ENCODE measurements around the gene SPPL2B. TPM values are rescaled to one million over a fixed set of nuclear protein-coding genes. Genes with fewer than 3 reads are reported as not detected.

SPPL2B gene
- total RNA-seq, 1 donor from 2014 or later, result 88.7 TPM

DNA sequence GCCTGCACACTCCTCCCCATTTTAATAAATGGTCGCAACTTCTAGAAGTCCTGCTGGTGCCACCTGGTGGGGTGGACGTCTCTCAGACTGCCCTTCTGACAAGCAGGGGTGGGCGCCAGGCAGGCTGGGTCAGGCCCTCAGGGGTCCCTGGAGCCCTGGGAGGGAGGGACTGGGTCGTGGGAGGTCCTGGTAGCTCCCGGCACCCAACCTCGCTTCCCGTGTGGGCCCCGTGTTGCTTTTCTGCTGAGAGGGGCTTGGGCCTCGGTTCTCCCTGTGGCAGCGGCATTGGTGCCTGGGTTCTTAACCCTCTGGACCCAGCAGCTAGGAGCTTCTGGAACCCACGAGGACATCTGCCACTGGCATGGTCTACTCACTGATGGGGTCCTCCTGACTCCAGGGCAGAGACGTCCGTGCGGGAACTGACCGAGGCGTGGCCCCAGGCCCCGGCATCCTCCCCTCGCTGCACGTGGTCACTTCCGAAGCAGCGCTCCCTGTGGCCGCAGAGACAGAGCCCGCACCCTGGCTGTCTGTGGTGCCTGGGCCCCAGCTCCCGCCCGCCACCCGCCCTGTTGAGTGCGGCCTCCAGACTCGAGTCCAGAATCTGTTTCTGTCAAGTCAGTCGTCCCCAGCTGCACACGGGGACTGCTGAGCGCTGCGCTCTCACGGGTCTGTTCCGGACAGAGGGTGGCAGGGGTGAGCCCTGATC is 25.6 kb downstream of the SPPL2B start:
- intact Hi-C loops (cut with micrococcal nuclease), result no loop called here

DNA sequence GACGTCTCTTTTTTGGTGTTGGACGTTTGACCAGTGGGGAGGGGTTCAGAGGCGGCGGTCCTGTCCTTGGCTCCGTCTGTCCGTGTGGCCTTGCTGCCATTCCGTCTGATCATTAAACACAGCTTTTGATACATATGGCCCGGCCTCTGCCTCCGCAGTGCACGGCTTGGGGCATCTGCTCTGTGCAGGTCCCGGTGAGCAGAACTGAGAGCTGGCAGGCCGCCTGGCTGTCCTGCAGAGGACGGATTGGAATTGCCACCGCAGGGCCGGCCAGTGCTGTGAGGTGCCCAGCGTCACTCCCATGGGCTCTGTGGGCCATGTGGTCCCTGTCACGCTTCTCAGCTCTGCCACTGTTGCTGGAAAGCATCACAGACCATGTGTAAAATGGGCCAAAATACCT is 26.2 kb downstream of the SPPL2B start:
- intact Hi-C loops (cut with micrococcal nuclease), result no loop called here

DNA sequence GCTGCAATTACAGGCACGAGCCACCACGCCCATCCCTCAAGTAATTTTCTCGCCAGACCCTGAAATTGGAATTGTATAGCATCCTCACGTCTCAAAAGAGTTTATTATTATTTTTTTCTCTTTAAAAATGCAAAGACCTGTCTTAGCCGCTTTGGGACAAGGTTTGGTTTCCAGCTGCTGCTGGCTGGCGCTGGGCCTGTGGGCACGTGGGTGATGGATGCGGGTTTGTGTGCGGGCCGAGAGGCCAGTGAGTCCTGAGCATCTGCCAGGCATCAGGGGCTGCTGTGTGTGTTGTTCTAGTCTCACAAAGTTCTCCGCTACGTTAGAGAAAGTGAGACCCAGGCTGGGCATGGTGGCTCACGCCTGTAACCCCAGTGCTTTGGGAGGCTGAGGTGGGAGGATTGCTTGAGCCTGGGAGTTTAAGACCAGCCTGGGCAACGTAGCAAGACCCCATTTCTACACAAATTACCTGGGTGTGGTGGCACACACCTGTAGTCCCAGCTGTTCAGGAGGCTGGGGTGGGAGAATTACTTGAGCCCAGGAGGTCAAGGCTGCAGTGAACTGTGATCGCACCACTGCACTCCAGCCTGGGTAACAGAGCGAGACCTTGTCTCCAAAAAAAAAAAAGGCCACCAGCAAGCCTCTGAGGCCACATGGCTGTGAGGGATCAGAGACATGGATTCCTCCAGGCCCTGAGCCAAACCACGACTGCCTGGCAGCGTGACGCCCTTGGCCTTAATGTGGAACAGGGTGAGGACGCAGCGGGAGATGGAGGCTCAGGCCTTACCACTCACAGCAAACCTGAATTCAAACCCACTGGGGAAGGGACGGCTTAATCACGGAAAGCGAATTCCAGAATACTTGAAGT is 26.9 kb downstream of the SPPL2B start:
- intact Hi-C loops (cut with micrococcal nuclease), result no loop called here

DNA sequence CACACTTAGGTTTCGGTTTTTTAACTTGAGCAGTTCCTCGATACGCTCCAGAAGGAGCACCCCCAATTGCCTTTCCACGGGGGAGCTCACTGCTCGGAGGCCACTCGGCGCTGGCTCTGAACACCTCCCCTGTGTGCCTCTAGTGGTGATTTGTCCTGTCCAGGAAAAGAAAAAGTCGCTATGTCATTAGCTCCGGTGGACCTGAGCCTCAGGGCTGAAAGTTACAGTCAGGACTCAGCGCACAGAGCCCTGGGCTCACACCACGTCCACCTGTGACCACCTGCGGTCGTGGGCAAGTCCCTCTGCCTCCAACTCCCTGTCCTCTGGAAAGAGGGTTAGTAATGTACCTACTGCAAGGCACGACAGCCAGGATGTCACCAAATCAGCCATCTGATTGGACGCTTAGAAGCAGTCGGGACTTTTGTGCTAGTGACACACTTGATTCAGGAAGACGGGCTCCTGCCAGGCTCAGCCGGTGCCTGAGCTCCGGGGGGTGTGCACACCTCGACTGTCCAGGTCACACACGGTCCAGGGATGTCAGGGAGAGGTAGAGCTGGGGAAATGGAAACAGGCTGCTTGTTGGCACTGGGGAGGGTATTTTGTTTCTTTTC is 27.7 kb downstream of the SPPL2B start:
- intact Hi-C loops (cut with micrococcal nuclease), result no loop called here

- intact Hi-C loops (cut with micrococcal nuclease), result no loop called here
These were observed 29.1 kb downstream of the SPPL2B start for GRCh38 chr19:2357279-2358206.

DNA sequence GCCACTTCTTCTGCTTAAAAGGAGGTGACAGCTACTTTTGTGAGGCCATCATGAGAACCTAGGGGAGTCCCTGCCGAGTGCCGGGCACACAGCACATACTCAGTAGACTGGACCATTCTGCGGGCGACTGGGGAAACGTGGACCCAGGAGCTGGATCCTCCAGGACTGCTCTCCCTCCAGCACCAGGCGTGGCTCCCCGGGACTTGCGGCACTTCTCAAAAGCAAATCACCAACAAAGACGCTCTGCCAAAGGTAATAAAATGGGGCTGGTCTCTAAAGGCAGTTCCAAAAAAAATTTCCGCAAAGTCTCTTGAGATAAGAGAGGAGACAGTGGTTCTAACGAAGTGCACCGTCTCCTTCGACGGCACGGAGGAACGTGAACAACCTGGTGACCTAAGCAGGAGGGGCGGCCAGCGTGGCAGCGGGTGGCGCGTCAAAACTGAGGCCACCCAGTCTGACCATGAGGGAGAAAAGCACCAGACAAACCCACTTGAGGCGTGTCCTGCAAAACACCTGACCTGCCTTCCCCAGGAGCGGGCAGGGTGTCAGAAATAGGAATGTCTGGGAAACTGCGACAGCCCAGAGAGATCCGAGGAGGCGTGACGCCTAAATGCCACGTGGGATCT is 30.2 kb downstream of the SPPL2B start:
- intact Hi-C loops (cut with micrococcal nuclease), result no loop called here

DNA sequence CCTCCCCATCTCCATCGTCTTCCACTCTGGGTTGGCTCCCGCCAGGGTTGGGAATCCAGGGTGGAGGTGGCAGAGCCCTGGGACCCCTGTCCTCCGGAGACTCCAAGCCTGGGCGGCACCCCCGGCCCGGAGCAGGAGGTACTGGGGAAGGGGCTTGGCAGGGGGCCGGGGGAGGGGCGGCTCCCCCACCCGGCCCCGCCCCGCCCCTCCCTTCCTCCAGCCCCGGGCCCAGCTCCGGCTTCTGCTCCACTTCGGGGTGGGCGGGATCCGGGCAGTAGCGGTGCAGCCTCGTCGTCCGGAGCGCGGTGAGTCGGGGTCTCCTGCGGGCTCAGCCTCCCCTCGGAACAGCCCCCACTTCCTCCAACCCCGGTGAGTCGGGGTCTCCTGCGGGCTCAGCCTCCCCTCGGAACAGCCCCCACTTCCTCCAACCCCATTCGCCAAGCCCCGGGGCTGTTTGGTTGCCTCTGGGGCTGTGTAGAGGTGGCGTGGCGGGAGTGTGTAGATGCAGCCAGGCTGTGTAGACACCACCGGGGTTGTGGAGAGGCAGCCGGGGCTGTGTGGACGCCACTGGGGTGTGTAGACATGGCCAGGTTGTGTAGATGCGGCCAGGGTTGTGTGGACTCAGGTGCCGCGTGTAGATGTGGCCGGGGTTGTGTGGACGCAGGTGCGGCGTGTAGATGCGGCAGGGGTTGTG is 31.7 kb downstream of the SPPL2B start, which contains the start of gene TMPRSS9:
TSS of gene TMPRSS9 (plus strand) at position 274 of the 694 bp plus-strand sequence. CDS start 29,521 bp downstream, outside the sequence.
- intact Hi-C loops (cut with micrococcal nuclease), result no loop called here

DNA sequence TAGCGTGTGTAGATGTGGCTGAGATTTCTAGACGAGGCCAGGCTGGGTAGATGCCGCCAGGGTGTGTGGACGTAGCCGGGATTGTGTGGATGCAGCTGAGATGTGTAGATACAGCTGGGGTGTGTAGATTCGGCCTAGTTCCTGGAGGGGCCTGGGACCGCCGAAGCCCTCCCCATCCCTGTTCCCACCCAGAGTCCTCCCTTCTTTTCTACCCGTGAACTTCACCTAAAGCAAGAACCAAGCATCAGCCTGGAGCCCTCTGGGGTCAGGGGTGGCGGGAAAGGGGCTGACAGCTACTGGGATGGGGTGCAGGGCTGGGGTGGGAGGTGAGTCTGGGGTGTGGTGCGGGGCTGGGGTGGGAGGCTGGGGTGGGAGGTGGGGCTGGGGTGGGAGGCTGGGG is 32.3 kb downstream of the SPPL2B start:
- intact Hi-C loops (cut with micrococcal nuclease), result no loop called here

GRCh38 chr19:2361246-2362045 is 33.0 kb downstream of the SPPL2B start:
- intact Hi-C loops (cut with micrococcal nuclease), result no loop called here

GRCh38 chr19:2362046-2362969 is 33.8 kb downstream of the SPPL2B start:
- intact Hi-C loops (cut with micrococcal nuclease), result no loop called here

- intact Hi-C loops (cut with micrococcal nuclease), result no loop called here
These were observed 34.5 kb downstream of the SPPL2B start for GRCh38 chr19:2362970-2363300.

GRCh38 chr19:2363419-2363818 is 34.9 kb downstream of the SPPL2B start:
- intact Hi-C loops (cut with micrococcal nuclease), result no loop called here

DNA sequence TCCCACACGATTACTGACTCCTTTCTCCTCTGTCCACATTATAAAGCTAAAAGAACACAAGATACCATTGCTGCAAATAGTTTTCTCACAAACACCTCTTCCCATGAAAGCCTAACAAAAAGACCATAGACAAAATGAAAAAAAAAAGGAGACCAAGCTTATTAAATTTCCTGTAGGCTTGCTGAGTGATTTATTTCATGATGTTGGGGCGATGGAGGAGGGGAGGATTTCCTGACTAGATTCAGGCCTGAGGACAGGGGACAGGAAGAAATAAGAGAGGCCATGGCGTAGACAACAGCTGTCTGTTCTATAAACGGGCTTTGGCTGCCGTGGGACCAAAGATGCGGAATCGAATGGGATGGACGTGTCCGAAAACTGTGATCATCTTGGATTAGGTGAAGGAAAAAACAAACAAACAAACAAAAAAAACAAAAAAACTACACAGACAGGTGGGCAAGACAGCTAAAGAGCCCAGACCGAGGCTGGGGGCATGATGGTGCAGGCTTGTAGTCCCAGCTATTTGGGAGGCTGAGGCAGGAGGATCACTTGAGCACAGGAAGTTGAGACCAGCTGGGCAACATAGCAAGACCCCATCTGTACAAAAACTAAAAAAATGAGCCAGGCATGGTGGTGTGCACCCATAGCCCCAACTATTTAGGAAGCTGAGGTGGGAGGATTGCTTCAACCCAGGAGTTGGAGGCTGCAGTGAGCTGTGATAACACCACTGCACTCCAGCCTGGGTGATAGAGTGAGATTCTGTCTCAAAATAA is 36.9 kb downstream of the SPPL2B start:
- intact Hi-C loops (cut with micrococcal nuclease), result no loop called here

DNA sequence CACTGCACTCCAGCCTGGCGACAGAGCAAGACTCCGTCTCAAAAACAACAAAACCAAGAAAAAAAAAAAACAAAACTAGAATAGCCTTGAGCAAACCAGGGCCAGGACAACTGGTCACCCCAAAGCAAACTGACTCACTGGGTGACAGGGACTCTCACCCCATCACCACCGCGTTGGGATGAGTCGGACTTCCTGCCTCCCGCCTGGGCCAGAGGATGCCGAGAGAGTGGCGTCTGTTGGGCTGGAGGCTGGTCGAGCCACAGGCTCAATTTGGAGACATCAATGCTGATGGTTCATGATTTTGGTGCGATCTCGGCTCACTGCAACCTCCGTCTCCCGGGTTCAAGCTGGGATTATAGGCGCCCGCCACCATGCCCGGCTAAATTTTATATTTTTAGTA is 43.2 kb downstream of the SPPL2B start:
- intact Hi-C loops (cut with micrococcal nuclease), result no loop called here

GRCh38 chr19:2372076-2372612 is 43.7 kb downstream of the SPPL2B start:
- intact Hi-C loops (cut with micrococcal nuclease), result no loop called here

DNA sequence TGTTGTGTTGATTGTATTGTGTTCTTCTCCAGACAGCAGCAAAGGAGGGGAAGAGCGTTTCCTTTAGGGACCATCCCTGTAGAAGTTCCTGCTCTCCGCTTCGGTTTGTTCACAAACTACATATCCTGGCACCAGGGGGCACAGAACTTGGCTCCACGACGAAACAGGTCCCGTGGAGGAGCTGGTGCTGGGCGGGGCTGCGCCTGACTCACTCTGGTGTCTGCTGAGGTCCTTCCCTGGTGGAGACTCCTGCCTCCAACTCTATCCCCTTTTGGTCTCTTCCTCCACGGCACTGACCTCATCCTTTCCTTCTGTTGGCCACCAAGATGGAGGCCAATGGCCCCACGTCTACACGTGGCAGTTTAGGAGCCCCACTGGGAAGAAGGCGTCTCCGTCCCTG is 46.3 kb downstream of the SPPL2B start:
- intact Hi-C loops (cut with micrococcal nuclease), result no loop called here

Data from T-helper 1 cell treated with Interleukin-12 subunit alpha and Interleukin-12 subunit beta and Interleukin-4 antibody, amounts not matched to agents 30 ng/mL and 1 ng/mL, for 36 hours (primary cell).